Measurements from ENCODE around the gene HSPBP1.
"Not testable (repeated sequence)": the region's sequence is repeated elsewhere in the genome, so short reads cannot be mapped to it uniquely, and the experiment has no call there.

The HSPBP1 gene

DNA sequence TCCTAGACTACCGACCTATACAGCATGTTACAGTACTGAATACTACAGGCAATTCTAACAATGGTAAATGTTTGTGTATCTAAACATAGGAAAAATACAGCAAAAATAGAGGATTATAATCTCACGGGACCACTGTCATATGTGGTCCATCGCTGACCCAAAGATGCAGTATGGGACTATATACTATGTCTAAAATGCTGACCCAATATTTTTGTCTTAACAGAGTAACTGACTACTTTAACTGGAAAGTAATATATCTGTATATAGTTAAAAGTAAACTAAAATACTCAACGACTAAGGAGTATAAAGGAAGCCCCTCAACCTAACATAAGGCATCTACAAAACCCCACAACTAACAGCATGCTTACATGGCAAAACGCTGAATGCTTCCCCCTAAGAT lies 46.9 kb downstream of the HSPBP1 start:
- no peak for DNase-seq (ENCODE audit: low read depth)

DNA sequence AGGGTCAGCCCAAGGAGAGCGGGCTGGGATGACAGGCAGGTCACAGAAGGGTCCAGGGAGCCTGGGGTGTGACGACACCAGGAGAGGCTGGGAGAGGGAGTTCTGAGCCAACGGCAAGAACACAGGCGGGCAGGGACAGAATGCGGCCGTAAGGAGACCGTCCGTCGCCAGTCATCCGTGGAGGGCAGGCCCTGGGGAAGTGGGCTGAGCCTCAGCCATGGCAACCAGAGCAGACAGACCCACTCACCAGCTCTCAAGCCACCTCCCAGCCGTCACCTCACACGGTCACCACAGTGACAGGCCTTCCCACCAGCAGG lies 47.7 kb downstream of the HSPBP1 start:
- no peak for DNase-seq (ENCODE audit: low read depth)

DNA sequence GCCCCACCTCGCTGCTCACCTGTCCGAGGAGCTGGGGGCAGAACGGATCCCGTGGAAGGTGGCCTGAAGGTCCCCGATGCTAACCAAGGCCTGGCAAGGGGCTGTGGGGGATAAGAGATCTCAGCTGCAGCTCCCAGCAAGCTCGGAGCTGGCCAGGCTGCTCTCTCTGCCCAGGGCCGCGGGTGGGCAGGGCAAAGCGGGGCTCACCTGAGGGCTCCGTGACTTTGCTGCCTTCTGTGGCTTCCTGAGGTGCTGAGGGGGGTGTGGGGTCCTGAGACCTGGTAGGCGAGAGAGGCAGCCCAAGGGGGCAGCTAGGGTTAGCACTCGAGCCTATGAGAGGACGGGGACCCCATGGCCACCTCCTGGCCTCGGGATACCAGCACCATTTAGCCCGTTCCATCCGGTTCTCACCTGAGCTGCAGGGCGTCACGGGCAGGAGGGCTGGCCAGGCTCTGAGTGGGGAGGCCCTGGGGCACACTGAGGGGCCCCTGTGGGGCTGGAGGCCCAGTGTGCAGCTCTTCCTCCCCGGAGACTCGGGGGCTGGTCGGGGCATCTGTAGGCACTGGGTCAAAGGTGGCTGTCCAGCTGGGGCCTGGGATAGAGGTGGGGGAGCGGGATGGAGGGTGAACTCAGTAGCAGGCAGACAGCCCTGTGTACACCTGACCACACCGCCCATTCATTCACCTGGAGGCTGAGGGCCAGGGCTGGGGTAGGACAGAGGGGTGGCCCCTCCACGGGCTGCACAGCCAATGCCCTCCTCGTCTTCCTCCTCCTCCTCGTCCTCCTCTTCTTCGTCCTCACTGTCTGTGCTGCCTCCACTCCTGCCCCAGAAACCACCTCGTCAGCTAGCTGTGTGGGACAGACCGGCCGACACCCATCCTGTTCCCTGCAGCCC lies 48.3 kb downstream of the HSPBP1 start:
- DNase-seq (ENCODE audit: low read depth), result no peak

GRCh38 chr19:55230780-55231179 lies 49.1 kb downstream of the HSPBP1 start:
- DNase-seq (ENCODE audit: low read depth), result no peak

- no peak for DNase-seq (ENCODE audit: low read depth)
Measured at GRCh38 chr19:55230329-55230728, 49.6 kb downstream of the HSPBP1 start.

DNA sequence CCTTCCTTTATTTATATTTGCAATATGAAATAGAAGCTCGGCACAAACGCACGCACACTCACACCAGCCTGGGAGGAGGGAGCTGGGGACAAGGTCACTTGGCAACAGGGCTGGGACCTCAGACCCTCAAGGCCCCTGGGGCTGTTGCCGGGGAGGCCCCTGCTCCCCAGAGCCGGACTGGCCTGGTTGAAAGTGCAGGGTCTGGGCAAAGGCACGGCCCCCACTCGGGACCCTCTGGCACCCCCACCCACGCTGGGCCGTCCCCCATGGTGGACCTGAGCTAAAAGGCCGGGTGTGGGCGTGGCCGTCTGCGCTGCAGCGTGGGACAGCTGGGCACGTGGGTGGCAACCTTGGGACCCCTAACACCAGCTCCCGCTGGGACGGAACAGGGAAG lies 50.1 kb downstream of the HSPBP1 start:
- DNase-seq (ENCODE audit: low read depth), result no peak

DNA sequence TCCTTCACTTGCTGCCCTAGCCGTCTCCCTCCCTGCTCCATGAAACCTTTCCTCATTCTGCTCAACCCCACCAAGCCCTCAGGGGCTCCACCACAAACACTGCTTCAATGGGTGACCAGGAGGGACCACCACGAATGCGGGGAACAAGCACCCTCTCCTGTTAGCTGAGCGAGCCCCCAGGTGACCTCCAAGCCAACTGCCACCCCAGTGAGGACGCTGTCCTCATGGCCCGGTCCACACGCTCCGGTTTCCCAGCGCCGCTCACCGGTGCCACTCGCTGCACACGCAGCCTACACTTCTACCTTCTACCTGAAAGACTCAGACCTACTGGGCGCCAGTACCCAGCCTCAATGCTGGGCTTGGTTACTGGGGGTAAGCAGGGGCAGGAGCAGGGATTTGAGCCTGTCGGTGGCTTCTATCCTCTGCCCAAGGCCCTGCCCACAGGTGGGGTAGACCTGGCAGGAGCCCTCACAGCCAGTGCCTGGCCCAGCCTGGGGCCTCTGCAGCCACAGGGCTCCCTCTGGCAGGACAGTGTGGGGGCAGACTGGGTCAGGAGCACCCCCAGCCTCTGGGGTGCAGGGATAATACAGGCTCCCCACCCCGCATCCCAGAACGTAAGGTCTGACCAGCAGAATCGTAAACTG lies 50.6 kb downstream of the HSPBP1 start:
- DNase-seq (ENCODE audit: low read depth), result no peak

DNA sequence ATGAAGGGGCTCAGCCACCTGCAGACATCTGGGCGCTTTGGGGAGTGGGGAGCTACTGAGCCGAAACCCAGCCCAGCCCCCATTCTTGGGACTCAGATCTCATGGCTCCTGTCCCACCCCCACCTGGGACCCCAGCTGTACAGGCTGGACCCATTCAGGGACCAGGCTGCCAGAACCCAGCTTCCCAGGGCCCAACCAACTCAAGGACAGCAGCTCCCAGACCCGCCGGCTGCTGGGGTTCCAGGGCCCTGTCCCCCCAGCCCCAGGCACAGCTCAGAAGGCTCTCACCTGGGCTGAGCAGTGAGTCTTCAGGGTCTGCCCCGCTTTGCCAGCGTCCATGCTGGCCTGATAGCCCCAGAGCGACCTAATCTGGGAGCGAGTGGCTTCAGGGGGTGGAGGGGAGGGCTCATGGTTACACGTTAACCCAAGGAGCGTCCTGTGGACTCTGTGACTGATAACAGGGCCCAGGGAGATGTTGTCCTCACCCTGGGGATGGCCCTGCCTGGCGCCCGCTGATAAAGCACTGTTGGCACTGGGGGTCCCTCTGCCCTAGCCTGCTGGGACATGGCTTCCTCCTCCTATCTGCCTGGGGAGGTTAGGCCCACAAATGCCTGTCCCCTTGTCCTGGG lies 51.4 kb downstream of the HSPBP1 start, which contains the start of gene TMEM86B:
TSS of gene TMEM86B (minus strand) at position 361 of the 629 bp plus-strand sequence. CDS start at position 339, 22 bp downstream.
- DNase-seq (ENCODE audit: low read depth), result no peak

GRCh38 chr19:55228015-55228391 lies 51.9 kb downstream of the HSPBP1 start:
- DNase-seq (ENCODE audit: low read depth), result no peak

GRCh38 chr19:55227241-55228014 lies 52.5 kb downstream of the HSPBP1 start:
- DNase-seq (ENCODE audit: low read depth), result no peak

DNA sequence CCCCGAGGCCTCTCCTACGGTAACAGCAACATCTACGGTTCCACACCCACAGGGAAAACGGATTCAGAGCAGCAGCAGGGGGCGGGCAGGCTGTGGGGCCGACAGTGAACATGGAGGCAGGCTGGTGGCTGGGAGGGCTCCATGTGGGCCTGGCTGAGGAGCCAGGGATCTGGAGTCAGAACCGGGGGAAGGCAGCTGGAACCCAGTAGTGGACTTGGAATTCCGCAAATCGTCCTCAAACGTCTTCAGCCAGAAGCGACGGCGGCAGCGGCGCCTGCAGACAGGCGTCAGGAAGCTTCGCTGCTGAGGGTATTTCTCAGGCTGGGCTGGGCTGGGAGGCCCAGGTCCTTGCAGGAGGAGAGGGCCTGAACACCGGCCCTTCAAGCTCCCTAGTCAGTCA lies 53.1 kb downstream of the HSPBP1 start:
- no peak for DNase-seq (ENCODE audit: low read depth)

GRCh38 chr19:55226273-55226672 lies 53.6 kb downstream of the HSPBP1 start:
- DNase-seq (ENCODE audit: low read depth), result no peak

DNA sequence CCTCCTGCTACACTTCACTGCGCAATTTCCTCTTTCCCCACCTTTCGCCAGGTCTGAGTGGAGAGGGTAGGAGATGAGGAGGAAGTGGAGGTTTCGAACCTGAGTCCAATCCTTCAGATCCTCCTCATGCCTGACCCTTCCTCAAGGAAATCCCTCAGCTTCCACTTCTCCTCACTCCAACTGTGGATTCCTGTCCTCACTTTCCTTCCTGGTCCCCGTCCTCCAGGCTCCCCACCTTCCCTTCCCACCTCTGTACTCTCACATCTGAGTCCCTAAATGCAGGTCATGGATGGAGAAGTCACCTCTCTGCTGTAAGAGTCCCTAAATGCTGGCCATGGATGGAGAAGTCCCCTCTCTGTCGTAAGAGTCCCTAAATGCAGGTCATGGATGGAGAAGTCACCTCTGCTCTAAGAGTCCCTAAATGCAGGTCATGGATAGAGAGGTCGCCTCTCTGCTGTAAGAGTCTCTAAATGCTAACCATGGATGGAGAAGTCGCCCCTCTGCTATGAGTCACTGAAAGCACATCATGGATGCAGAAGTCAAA lies 54.4 kb downstream of the HSPBP1 start:
- no peak for DNase-seq (ENCODE audit: low read depth)

DNA sequence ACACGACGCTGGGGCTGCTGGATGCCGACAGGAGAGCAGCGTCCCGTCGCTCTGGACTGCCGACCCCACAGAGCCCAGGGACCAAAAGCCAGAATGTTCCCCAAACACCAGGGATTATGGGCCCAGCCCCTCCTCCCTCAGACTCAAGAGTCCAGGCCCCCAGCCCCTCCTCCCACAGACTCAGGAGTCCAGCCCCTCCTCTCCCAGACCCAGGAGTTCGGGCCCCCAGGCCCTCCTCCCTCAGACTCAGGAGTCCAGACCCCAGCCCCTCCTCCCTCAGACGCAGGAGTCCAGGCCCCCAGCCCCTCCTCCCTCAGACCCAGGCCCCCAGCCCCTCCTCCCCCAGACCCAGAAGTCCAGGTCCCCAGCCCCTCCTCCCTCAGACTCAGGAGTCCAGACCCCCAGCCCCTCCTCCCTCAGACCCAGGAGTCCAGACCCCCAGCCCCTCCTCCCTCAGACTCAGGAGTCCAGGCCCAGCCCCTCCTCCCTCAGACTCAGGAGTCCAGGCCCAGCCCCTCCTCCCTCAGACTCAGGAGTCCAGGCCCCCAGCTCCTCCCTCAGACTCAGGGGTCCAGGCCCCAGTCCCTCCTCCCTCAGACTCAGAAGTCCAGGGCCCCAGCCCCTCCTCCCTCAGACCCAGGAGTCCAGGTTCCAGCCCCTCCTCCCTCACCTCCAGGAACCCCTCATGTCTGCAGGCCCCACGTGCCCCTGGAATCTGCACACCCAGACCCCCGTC lies 55.1 kb downstream of the HSPBP1 start:
- DNase-seq (ENCODE audit: low read depth), result not testable (repeated sequence)

GRCh38 chr19:55224038-55224665 lies 55.8 kb downstream of the HSPBP1 start:
- no peak for DNase-seq (ENCODE audit: low read depth)

- no peak for DNase-seq (ENCODE audit: low read depth)
Measured at GRCh38 chr19:55223291-55224037, 56.4 kb downstream of the HSPBP1 start.

- no peak for DNase-seq (ENCODE audit: low read depth)
Measured at GRCh38 chr19:55220525-55220924, 59.4 kb downstream of the HSPBP1 start.

DNA sequence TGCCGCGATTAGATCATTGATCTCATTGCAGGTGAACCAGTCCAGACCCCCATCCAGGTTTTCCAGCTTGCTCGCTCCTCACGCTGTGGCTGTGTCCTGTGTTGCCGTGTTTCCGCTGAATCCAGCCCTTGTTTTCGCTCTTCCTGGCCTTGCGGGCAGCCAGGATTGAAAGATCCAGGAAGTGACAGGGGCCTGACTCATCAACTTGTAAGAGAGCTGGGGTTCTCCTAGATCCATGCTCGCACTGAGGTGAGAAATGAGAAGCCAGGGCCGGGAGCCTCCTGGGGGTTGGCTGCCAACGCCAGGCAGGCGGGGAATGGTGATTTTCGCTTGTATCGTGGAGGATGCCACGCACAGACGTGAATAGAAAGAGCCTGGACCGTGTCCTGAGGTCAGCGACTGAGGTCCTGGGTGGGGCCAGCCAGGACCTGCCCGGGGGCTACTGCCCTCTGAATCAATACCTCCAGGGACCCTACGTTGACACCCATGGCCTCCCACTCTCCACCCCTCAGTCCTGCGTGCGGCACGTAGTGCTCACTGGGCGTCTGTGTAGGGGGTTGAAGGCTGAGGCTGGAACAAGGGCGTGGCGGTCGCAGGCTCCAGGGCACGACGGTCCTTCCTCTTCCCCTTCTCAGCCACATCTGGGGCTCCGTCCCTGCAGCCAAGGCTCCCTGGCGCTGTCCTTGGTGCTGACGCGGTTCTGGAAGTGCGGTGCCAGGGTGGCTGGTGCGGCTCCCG lies 63.3 kb downstream of the HSPBP1 start:
- no peak for DNase-seq (ENCODE audit: low read depth)

DNA sequence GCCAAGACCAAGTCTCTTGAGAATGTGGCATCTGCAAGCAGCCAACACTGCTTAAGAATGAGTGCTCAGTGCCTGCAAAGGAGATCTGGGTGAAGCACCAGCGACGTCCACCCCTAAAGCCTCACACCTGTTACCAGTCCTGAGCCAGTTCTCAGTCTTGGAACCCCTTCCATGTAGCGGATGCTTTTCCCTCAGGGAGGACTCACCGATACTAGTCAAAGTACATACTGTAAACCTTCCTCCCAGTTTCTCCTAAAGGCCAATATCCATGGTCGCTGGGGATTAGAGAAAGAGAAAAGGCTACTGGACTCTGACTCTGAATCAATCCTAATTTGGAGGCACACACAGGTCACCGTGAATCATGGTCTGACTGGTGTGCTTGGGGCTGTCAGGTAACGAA lies 66.4 kb downstream of the HSPBP1 start:
- DNase-seq (ENCODE audit: low read depth), result no peak
